Forelimb muscle (tissue), 1 donor: ENCODE results near the gene SLC35B4. TPM values are rescaled to one million over a fixed set of nuclear protein-coding genes. Genes with fewer than 3 reads are reported as not detected.

Experiments
- DNase-seq: peaks from one replicate; pipeline ENCODE4 v3.0.0-alpha.2; 2013; ENCODE audit warnings: low read depth
- polyA plus RNA-seq: library from polyadenylated mRNA; unstranded; fragments of 120-200 nt; gene quantifications from one replicate; pipeline ENCODE4 v1.2.1, GENCODE V29; 2013; ENCODE audit not compliant: insufficient read length

Gene SLC35B4, protein sequence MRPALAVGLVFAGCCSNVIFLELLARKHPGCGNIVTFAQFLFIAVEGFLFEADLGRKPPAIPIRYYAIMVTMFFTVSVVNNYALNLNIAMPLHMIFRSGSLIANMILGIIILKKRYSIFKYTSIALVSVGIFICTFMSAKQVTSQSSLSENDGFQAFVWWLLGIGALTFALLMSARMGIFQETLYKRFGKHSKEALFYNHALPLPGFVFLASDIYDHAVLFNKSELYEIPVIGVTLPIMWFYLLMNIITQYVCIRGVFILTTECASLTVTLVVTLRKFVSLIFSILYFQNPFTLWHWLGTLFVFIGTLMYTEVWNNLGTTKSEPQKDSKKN
- 9.1 TPM for polyA plus RNA-seq

GRCh38 chr7:134316539-134317344, at the start of gene SLC35B4:
TSS of gene SLC35B4 (minus strand) at chr7:134316930. CDS start at chr7:134316751, 179 bp downstream.
- peak; percentile 96 for DNase-seq

- DNase-seq: no peak
These were observed 49.8 kb upstream of the SLC35B4 start for GRCh38 chr7:134366481-134366880.

DNA sequence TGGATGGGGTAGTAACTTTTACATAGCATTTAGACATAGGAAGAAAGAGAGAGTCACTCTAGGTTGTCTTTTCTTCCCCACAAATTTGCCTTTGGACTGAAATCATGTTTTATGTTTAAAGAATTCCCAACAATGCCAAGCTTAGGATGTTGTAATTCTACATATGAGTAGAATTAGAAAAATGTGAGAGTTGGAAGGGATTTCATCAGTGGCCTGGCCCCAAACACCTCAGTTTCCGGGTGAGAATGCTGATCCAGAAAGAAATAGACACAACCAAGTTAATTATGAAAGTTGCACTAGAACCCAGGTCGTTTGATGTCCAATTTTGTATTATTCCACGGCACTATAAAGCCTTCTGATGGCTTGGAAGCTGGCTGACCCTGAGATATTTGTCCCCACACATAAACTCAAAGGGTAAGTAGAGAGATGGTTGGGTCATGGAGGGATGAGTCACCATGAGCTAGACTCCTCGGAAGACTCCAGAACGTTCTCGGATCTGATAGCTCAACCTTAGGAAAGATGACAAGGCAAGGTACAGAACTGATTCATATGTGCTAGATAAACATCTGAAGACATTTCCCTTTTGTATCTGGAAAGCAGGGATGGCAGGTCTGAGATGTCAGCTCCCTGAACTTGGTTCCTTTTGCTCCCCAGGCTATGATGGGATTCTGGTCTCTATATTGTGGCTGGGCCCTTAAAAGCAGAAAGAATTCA, 48.8 kb upstream of the SLC35B4 start:
- no peak for DNase-seq

GRCh38 chr7:134364619-134365037, 47.9 kb upstream of the SLC35B4 start:
- no peak for DNase-seq

GRCh38 chr7:134362587-134363483, 46.1 kb upstream of the SLC35B4 start:
- no peak for DNase-seq

DNA sequence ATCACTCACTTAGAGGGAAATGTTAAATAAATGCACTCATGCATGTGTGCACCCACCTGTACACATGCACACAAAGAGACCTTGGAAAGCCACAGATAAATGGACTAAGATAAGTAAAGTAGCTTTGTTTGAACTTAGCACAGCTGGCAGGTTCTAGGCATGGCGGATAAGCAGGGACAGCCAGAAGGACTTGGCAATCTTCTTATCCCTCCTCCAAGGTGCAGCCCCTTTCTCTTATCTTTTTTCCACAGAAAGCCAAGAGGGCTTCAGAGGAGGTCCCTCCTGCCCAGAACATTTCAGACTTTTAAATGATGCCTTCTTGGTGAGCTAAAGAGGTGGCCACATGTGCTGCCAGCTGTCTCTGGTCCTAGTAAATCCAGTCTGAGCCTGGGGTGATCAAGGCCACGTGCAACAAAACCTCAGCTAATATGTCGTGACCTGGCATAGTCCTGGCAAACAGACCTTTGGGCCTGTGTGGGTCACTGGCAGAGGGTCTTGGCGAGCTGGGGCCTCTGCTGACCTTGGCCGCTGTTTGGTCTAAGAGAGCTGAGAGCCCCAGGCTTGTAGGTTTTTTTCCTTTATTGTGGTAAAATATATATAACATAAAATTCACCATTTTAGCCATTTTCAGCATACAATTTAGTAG, 43.2 kb upstream of the SLC35B4 start:
- DNase-seq: no peak

- no peak for DNase-seq
These were observed 40.8 kb upstream of the SLC35B4 start for GRCh38 chr7:134357486-134357885.

DNA sequence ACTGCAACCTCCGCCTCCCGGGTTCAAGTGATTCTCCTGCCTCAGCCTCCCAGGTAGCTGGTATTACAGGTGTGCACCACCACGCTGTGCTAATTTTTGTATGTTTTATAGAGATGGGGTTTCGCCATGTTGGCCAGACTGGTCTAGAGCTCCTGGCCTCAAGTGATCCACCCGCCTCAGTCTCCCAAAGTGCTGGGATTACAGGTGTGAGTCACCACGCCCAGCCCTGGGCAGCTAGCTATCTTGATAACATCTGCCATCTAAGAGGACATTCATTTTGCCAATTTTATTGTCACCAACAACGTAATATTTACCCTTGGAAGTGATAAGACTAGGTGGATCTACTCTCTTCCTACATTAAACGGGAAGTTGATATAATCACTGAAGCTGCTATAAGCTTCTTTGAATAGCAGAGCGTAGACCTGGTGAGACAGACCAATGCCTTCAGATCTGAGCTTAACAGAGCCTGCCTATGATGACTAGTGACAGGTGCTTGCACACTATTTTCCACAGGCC, 39.7 kb upstream of the SLC35B4 start:
- DNase-seq: no peak

- no peak for DNase-seq
These were observed 39.2 kb upstream of the SLC35B4 start for GRCh38 chr7:134355927-134356326.

GRCh38 chr7:134355004-134355525, 38.3 kb upstream of the SLC35B4 start:
- DNase-seq: no peak

DNA sequence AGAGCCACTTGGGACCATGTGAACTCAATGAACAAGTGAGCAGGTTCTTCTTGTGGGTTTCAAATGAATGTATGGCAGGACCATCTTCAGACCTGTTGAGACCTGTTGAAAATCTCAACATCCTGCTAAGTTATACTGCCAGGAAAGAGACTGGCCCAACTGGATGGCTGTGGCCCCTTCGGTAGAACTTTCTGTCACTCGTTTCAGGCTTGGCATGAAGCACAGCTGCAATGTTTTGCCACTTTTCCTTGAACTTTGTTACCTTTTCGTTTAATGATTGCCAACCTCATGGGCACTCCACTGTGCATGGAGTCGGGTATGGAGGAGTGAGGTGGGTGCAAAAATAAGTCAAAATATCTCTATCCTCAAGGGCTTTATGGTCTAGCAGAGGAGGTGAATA, 36.7 kb upstream of the SLC35B4 start:
- DNase-seq: no peak

GRCh38 chr7:134351424-134351823, 34.7 kb upstream of the SLC35B4 start:
- DNase-seq: no peak

DNA sequence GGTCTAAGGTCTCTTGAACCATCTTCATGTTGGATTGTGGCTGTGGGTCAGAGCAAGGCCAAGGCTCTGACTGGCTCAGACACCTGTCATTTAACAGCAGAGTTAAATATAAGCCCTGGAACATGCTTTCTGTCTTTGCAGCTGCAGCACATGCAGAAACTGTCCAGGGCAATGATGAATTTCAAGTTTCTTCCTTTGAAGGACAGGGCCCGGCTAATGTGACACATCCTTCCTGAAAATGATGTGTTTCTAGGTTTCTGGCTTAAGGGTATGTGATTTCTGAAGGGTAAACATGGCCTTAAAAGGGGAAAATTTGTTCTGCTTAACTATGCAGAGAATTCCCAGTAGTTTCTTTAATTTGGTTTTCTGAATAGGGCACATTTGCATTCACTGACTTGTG, 34.0 kb upstream of the SLC35B4 start:
- DNase-seq: no peak

DNA sequence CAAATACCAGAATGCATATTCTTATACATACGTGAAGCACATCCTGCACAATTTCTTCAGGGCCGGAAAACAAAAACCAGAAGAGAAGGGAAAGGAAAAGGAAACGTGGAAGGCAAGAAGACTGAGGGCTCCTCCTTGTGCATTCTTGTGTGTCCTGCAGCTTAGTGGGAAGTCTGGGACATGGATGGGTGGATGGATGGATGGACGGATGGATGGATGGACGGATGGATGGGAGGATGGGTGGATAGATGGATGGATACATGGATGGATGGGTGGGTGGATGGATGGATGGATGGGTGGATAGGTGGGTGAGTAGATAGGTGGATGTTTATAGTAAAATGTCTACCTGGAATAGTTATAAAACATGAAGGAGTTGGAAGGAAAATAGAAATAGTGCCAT, 30.8 kb upstream of the SLC35B4 start:
- DNase-seq: no peak

DNA sequence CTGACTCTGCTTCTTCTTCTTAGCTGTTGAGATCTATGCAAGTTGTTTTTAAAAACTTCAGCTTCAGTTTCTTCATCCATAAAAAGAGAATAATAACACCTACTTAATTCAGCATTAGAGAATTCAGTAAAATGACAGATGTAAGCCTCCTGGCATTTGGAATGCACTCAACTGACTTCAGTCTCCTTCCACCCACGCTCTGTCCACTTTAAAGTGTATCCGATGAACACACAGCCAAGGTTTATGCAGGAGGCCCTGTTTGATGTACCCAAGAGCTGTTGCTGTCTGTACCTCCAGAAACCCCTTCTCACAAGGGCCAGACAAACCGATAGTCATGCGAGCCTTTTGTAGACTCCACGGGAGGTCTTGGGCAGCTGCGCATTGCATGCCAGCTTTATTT, 27.1 kb upstream of the SLC35B4 start:
- DNase-seq: no peak

- no peak for DNase-seq
These were observed 26.4 kb upstream of the SLC35B4 start for GRCh38 chr7:134343136-134343535.

GRCh38 chr7:134339475-134339874, 22.7 kb upstream of the SLC35B4 start:
- no peak for DNase-seq

DNA sequence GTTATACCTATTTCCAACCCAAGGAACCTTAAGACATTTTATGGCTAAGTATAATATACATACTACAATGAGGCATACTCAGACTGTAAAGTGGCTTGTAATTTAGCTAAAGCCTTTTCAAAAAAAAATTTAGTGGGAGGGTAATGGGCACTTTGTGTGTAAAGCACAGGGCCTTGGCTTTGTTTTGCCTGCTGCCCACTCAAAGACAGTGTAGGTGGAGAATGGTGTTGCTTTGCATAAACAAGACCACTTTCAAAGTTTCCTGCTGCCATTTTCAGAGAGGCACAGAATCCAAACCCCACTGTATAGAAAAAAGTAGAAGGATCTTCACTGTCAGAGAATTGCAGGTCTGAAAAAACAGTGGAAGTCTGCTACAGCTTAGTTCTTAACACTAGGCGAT, 21.2 kb upstream of the SLC35B4 start:
- DNase-seq: no peak

- no peak for DNase-seq
These were observed 17.7 kb upstream of the SLC35B4 start for GRCh38 chr7:134334408-134334807.

DNA sequence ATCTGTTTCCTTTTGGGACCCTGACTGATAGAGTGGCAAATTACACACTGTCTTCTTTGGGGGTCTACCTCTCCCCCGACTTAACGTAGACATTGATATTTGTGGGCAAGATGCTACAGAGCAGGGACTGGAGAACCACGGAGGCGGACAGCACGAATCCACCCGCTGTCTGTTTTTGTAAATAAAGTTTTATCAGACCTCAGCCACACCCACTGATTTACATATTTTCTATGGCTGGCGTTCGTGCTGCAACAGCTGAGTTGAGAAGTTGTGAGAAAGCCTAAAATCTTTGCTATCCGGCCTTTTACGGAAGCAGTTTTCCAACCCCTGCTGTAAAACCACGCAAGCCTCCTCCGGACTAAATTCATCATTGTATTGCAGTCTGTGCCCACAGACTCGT, 17.2 kb upstream of the SLC35B4 start:
- DNase-seq: no peak
